ENCODE data around the gene SCFD2. TPM values are rescaled to one million over a fixed set of nuclear protein-coding genes. Genes with fewer than 3 reads are reported as not detected.

SCFD2 gene
- total RNA-seq, 1 experiment from 2014 or later: 12.4 TPM

GRCh38 chr4:53280846-53281245 lies 85.0 kb downstream of the SCFD2 start (continued):
- TF ChIP-seq ZNF512 (CRISPR knock-in tag; IDR thresholded peaks at IDR 0.05; ENCODE audit: borderline replicate concordance) (no peak), ELF4 (CRISPR knock-in tag; IDR thresholded peaks at IDR 0.05; ENCODE audit: low read depth) (no peak), EMX1 (CRISPR knock-in tag; IDR thresholded peaks at IDR 0.05) (no peak), AR (CRISPR knock-in tag; IDR thresholded peaks at IDR 0.05) (no peak), SP1 (CRISPR knock-in tag; conservative IDR thresholded peaks at IDR 0.05) (no peak), ZNF232 (CRISPR knock-in tag; IDR thresholded peaks at IDR 0.05) (no peak), ZNF423 (CRISPR knock-in tag; IDR thresholded peaks at IDR 0.05) (no peak)

GRCh38 chr4:53274609-53275268 lies 91.1 kb downstream of the SCFD2 start:
- Mint-ChIP-seq H3K4me3 (no peak overlapping the region), H3K9me3 (no peaks in the 10 kb centered on the region), H3K27ac (no peak overlapping the region), H3K36me3 (no peaks in the 10 kb centered on the region), H3K4me1 (no peaks in the 10 kb centered on the region), H3K27me3 (ENCODE audit: low read depth) (no peaks in the 10 kb centered on the region)
- ATAC-seq (no peak), DNase-seq (ENCODE audit: low spot score) (no peak)
- CTCF ChIA-PET: no interaction called here
- POLR2A ChIA-PET: no interaction called here
- TF ChIP-seq ZNF512 (CRISPR knock-in tag; IDR thresholded peaks at IDR 0.05; ENCODE audit: borderline replicate concordance) (no peak), KAT7 (CRISPR knock-in tag; IDR thresholded peaks at IDR 0.05; ENCODE audit: borderline replicate concordance) (no peak), ATF6 (CRISPR knock-in tag; IDR thresholded peaks at IDR 0.05) (no peak), SP1 (CRISPR knock-in tag; conservative IDR thresholded peaks at IDR 0.05) (no peak), RELA (CRISPR knock-in tag; IDR thresholded peaks at IDR 0.05; ENCODE audit: borderline replicate concordance) (no peak), PREB (CRISPR knock-in tag; IDR thresholded peaks at IDR 0.05; ENCODE audit: borderline replicate concordance) (no peak), ZMAT4 (CRISPR knock-in tag; IDR thresholded peaks at IDR 0.05) (no peak), GABPB1 (CRISPR knock-in tag; IDR thresholded peaks at IDR 0.05) (no peak), PRDM15 (CRISPR knock-in tag; IDR thresholded peaks at IDR 0.05) (no peak), ATF3 (CRISPR knock-in tag; conservative IDR thresholded peaks at IDR 0.05) (no peak), FOXJ3 (CRISPR knock-in tag; IDR thresholded peaks at IDR 0.05; ENCODE audit: borderline replicate concordance) (no peak), MXD4 (CRISPR knock-in tag; IDR thresholded peaks at IDR 0.05; ENCODE audit: borderline replicate concordance) (no peak), ATF2 (CRISPR knock-in tag; IDR thresholded peaks at IDR 0.05; ENCODE audit: borderline replicate concordance, low read depth) (no peak)

Data from WTC11 (cell line).